RPMI7951 (cell line): ENCODE data around the gene NRXN3. TPM values are rescaled to one million over a fixed set of nuclear protein-coding genes. Genes with fewer than 3 reads are reported as not detected.

Experiments used
- DNase-seq: peaks from one replicate; pipeline ENCODE4 v3.0.0-alpha.2; 2012; ENCODE audit warnings: low read depth
- total RNA-seq: library from RNA; depleted of rRNA; stranded (reverse); fragments of >200 nt; shearing (Covaris generic); gene quantifications from 2 replicates; pipeline ENCODE4 v1.2.3, GENCODE V29; 2014

Gene NRXN3
- total RNA-seq, 1 experiment from 2014 or later: 0.24 TPM

GRCh38 chr14:78798757-78799156 lies 628.6 kb downstream of the NRXN3 start:
- no peak for DNase-seq

- DNase-seq: no peak
These were observed 635.4 kb downstream of the NRXN3 start for GRCh38 chr14:78805570-78805969.

GRCh38 chr14:78823035-78823434 lies 652.9 kb downstream of the NRXN3 start:
- DNase-seq: no peak

GRCh38 chr14:78823516-78823915 lies 653.3 kb downstream of the NRXN3 start:
- no peak for DNase-seq

GRCh38 chr14:78829274-78829673 lies 659.1 kb downstream of the NRXN3 start:
- no peak for DNase-seq

DNA sequence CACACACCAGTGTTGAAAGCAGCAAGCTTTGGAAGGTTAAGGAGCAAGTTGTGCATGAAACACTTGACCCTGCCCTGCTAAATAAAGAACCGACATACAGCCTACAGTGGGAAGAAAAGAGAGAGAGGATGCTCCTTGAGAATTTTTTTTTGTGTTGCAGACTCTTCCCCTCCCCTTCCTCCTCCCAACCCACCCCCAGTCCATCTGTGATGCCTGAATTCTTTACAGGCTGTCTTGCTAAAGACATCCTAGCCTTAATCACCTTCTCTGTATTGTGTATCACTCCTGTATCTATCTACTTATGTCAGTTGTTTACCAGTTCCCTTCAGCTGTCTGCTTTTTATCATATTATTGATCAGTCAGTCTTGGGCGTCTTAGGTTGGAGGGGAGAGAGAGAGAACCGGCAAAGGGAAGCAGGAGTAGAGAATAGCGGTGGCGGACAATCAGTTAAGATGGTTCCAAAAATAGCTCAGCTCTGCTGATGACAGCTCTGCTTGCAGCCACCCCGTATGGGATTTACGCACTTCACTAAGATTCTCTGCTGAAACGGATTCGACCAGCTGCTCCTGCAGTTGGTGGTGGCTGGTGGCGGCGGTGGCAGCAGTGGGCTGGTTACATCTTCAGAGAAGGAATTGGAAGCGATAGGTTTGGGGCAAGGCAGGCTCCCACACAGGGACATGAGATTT lies 664.7 kb downstream of the NRXN3 start:
- no peak for DNase-seq

DNA sequence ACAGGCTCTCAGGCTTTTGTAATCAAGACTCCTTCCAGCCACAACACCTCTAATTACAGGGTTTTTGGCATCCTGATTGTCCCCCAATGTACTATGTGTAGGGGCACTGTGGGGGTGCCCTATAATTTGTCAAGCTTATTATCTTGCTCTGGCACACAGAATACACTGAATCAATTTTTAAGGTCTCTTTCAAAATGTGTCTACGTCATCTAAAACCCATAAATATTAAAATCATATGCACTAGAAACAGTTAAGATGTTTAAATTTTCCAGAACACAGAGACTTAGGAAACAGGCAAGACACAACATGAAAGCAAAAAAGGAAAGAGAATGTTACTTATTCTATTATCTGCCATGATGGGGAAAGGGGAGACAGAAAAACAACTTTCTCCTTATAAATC lies 665.7 kb downstream of the NRXN3 start:
- no peak for DNase-seq

GRCh38 chr14:78836777-78837176 lies 666.6 kb downstream of the NRXN3 start:
- peak; percentile 22 for DNase-seq

DNA sequence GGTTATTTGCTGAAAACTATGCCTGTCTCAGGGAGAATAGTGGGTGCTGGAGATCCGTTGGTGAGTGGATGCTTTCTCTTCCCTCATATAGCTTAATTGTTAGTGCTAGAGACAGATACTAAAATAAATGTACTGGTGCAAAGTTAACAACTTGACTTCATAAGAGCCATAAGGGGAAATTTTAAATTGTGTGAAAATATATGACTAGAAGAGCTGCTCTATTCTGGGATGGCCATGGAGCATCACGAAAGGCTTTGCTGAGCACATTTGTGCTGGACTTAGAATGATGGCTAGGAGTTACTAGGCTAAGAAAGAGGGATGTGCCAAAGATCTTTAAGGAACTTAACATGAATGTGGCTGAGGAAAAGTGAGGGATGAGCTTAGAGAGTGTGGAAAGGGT lies 668.8 kb downstream of the NRXN3 start:
- DNase-seq: no peak

- DNase-seq: no peak
These were observed 670.7 kb downstream of the NRXN3 start for GRCh38 chr14:78840898-78841297.

DNA sequence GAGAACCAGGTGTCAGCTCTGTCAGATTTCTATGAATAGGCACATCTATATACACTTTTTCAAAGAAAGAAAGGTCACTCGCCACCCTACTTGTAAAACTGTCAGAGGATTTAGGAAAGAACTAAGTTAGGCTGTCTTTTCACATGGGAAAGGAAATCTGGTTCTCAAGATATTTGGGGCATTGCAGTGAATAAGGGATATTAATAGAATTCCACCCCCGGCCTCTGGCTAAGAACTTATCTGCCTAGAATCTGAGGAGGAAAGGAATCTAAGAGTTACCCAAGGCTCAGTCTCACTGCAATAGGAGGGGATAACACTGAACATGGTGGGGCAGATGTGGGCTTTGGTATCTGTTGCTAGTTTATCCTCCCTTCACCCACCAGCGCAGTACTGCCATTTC lies 677.6 kb downstream of the NRXN3 start:
- DNase-seq: no peak

- peak; percentile 2 for DNase-seq
These were observed 678.2 kb downstream of the NRXN3 start for GRCh38 chr14:78848234-78848820.

GRCh38 chr14:78849952-78850351 lies 679.8 kb downstream of the NRXN3 start:
- no peak for DNase-seq

DNA sequence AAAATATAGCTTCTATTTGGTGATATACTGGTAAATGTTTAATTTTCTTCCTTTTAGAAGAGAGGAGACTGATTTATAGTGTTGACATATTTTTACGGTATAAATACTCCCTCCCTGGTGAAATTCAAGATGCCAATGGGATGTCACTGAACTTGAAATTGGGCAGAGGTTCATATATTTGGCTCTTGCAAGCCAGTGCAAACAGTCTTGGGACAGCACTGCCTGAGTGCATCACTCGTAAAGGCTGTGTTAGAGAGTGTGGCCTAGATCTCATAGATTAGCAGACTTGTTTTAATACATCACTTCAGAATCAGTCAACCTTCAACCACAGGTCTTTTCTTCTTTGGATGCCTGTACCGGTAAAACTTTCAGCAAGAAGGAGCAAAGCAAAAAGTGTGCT lies 681.0 kb downstream of the NRXN3 start:
- no peak for DNase-seq

DNA sequence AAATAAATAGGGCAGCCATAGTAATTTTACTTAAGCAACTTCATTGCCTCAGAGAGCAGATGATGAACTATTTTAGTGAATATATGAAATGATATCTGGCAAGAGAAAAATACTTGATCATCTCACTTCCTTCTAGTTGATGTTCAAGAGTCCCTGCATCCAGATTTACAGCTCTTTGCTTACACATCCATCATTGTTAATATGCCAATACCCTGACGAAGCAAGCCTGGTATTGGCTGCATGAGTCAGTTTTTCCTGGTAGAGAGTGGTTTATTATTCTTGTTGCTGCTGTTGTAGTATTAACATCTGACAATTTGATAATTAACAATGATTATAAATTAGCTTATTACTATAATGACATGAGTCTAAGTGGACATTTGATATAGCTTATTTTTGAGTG lies 681.9 kb downstream of the NRXN3 start:
- no peak for DNase-seq

DNA sequence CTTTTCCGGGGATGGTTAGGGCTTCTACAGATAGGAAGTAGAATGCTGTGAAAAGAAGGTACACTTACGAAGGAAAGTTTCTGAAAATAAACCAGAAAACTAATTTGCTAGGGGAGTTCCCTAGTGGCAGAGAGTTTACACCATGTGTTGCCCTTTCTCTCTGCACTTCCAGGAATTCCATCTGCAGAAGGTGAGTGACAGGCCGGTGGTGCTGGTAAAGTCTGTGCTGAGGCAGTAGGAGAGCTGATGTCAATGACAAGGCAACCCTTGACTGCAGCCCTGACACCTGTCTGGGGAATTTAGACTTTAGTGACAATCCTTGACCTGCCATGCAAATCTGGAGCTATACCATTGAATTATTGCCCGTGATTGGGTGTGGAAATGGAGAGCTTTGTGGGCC lies 687.8 kb downstream of the NRXN3 start:
- no peak for DNase-seq

- DNase-seq: peak; percentile 15
These were observed 693.0 kb downstream of the NRXN3 start for GRCh38 chr14:78863143-78863542.

GRCh38 chr14:78872837-78873236 lies 702.7 kb downstream of the NRXN3 start:
- no peak for DNase-seq

- no peak for DNase-seq
These were observed 703.4 kb downstream of the NRXN3 start for GRCh38 chr14:78873581-78873980.

DNA sequence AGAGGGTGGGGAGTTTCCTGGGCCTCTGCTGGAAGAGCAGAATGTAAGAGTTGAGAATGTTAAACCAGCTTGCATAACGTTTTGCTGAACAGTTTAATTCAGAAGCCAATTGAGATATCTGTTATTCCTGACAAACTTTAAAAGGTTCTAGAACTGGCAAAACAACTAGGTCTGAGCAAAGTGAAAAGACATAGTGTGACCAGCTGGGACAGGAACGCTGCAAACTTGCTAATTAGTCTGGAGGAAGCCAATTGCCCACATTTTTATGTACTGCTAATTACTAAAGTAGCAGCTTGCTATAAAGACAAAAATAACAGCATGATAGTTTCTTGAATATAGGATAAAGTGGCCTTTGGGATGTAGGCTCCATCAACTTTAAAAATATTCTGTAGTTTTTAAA lies 704.9 kb downstream of the NRXN3 start:
- no peak for DNase-seq

DNA sequence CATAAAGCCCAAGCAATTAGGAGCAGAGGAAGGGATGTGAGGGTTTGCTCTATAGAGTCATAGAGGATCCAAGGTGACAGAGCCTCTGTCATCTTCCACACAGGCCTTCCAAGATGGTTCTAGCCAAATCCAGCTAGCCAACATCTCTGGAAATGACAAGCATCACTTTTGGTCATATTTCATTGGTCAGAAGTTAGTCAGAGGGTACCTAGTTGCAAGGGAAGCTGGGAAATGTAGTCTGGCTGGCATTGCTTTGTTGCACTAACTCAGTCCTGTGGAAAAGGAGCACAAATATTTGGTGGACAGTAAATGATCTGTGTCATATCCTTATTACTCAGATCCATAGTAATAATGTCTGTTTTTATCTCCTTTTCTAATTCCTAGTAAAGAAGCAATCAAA lies 715.7 kb downstream of the NRXN3 start:
- DNase-seq: no peak

DNA sequence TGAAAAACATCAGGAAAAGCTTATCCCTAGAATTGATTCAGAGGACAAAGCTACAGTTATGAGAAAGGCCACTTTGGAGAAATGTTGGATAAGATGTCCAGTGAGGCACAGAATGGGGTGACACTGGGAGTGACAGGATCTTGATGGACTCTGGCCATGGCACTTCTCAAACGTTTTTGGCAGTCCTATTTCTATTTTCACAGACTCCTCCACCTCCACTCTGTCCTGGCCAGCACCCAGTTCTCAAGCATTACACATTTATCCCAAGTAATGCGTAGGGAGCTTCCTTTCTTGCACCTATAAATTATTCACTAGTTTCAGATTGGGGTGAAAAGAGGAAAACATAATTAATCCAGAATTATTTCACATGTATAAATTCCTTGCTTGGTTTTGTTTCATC lies 727.3 kb downstream of the NRXN3 start:
- DNase-seq: no peak

DNA sequence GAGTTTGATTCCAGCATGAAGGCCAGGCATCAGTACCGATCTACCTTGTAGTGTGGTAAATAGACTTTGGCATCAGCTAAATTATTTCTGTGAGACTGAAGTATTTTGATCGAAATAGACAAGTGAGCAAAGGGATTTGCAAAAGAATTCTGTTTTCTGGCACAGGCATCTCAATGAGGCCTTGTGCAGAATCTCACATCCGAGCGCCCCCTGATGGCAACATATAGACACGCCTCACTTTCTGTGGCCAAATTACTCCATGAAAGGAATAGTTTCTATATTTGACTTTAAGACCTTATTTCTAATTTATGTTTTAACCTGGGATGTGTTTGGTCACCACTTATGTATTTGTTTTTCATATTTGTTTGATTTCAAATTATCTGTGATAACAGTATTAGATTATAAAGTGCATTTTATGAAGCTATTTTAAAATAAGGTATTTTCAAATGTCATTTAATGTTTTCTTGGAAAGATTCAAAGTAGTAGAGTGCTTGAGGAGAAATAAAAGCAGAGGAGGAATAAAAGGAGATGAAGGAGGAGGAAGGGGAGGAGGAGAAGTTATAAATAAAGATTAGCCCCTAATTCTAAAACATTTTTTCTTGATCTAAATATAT lies 731.9 kb downstream of the NRXN3 start:
- DNase-seq: no peak
